HEK293 (cell line): Measurements from ENCODE around the gene MYZAP.

Source experiments
- CTCF ChIA-PET: fragments of 350-600 bp; formaldehyde crosslinking; extraction: SDS; loops from one replicate; lab custom pipeline; 2021; ENCODE audit warnings: antibody characterized with exemption; lab: Yijun Ruan, JAX
- POLR2A ChIA-PET: fragments of 300-600 bp; formaldehyde crosslinking; extraction: SDS; loops from one replicate; lab custom pipeline; 2020; ENCODE audit warnings: antibody characterized with exemption, inconsistent platforms; lab: Yijun Ruan, JAX
- H3K27ac ChIP-seq: fragments of 200-500 bp; sonication (Bioruptor generic); 2 replicates; pipeline ENCODE4 v1.5.1; 2014; ENCODE audit warnings: low read depth, low read length, control low read depth, inconsistent platforms; ENCODE audit errors: extremely low read depth
- H3K36me3 ChIP-seq, 2 experiments: fragments of 200-500 bp in 1 of 2; sonication (Bioruptor generic) in 1 of 2; 1 replicate in 1 of 2; 2 replicates in 1 of 2; pipeline ENCODE4 v1.5.1; 2014 to 2017; ENCODE audit warnings: inconsistent platforms in 2 of 2, low read length in 2 of 2; ENCODE audit not compliant: control insufficient read depth in 2 of 2, insufficient read depth in 1 of 2
- H3K4me1 ChIP-seq: fragments of 200-500 bp; sonication (Bioruptor generic); 2 replicates; pipeline ENCODE4 v1.5.1; 2014; ENCODE audit warnings: mild to moderate bottlenecking, low read length, inconsistent platforms; ENCODE audit not compliant: control insufficient read depth, insufficient read depth
- H3K4me3 ChIP-seq: 2 replicates; pipeline ENCODE4 v1.5.1; 2011; ENCODE audit warnings: low read depth, mild to moderate bottlenecking, control low read depth, low read length, moderate library complexity
- H3K9me3 ChIP-seq: fragments of 200-500 bp; sonication (Bioruptor generic); 2 replicates; pipeline ENCODE4 v1.5.1; 2014; ENCODE audit warnings: low read depth, low read length, inconsistent platforms; ENCODE audit not compliant: control insufficient read depth, insufficient read depth
- AEBP2 ChIP-seq: fragments of 450-650 bp; formaldehyde crosslinking; IDR thresholded peaks from 2 replicates; pipeline ENCODE4 v1.5.1; 2016; ENCODE audit warnings: missing biosample characterization, missing genetic modification characterization, borderline replicate concordance
- HIC1 ChIP-seq: fragments of 450-650 bp; formaldehyde crosslinking; IDR thresholded peaks from 2 replicates; pipeline ENCODE4 v1.5.1; 2016; ENCODE audit warnings: missing biosample characterization, missing genetic modification characterization
- KLF1 ChIP-seq: fragments of 450-650 bp; formaldehyde crosslinking; IDR thresholded peaks from 2 replicates; pipeline ENCODE4 v1.5.1; 2016; ENCODE audit warnings: missing biosample characterization, missing genetic modification characterization
- MYNN ChIP-seq: fragments of 450-650 bp; formaldehyde crosslinking; IDR thresholded peaks from 2 replicates; pipeline ENCODE4 v1.5.1; 2016; ENCODE audit warnings: missing biosample characterization, missing genetic modification characterization, borderline replicate concordance
- MZF1 ChIP-seq: fragments of 450-650 bp; formaldehyde crosslinking; IDR thresholded peaks from 2 replicates; pipeline ENCODE4 v1.5.1; 2017; ENCODE audit warnings: missing biosample characterization, missing genetic modification characterization, borderline replicate concordance
- PBX3 ChIP-seq: sonication (generic); formaldehyde crosslinking; IDR thresholded peaks from 2 replicates; pipeline ENCODE4 v1.8.1; 2022; ENCODE audit warnings: mild to moderate bottlenecking, moderate library complexity, missing genetic modification reagents
- PRDM6 ChIP-seq: fragments of 450-650 bp; formaldehyde crosslinking; IDR thresholded peaks from 2 replicates; pipeline ENCODE4 v1.5.1; 2017; ENCODE audit warnings: missing biosample characterization, missing genetic modification characterization
- SCRT1 ChIP-seq: fragments of 450-650 bp; formaldehyde crosslinking; IDR thresholded peaks from 2 replicates; pipeline ENCODE4 v1.5.1; 2016; ENCODE audit warnings: missing biosample characterization, missing genetic modification characterization, borderline replicate concordance
- TCF7L2 ChIP-seq: IDR thresholded peaks from 2 replicates; pipeline ENCODE4 v1.6.1; 2011; ENCODE audit warnings: low read depth, mild to moderate bottlenecking, inconsistent platforms, low read length, moderate library complexity, borderline replicate concordance
- TRIM28 ChIP-seq: IDR thresholded peaks from 2 replicates; pipeline ENCODE4 v1.6.1; 2011; ENCODE audit warnings: low read length, control low read depth, borderline replicate concordance
- ZFP3 ChIP-seq: fragments of 450-650 bp; formaldehyde crosslinking; IDR thresholded peaks from 2 replicates; pipeline ENCODE4 v1.5.1; 2016; ENCODE audit warnings: low read depth, missing biosample characterization, missing genetic modification characterization
- ZNF155 ChIP-seq: fragments of 450-650 bp; formaldehyde crosslinking; IDR thresholded peaks from 2 replicates; pipeline ENCODE4 v1.5.1; 2016; ENCODE audit warnings: missing biosample characterization, missing genetic modification characterization
- ZNF211 ChIP-seq: fragments of 450-650 bp; formaldehyde crosslinking; IDR thresholded peaks from 2 replicates; pipeline ENCODE4 v1.5.1; 2016; ENCODE audit warnings: low read depth, missing biosample characterization, missing genetic modification characterization
- ZNF214 ChIP-seq: fragments of 450-650 bp; formaldehyde crosslinking; IDR thresholded peaks from 2 replicates; pipeline ENCODE4 v1.5.1; 2017; ENCODE audit warnings: missing biosample characterization, mild to moderate bottlenecking, missing genetic modification characterization, borderline replicate concordance
- ZNF521 ChIP-seq: fragments of 450-650 bp; formaldehyde crosslinking; IDR thresholded peaks from 2 replicates; pipeline ENCODE4 v1.5.1; 2017; ENCODE audit warnings: missing biosample characterization, mild to moderate bottlenecking, missing genetic modification characterization
- ZNF544 ChIP-seq: fragments of 450-650 bp; formaldehyde crosslinking; IDR thresholded peaks from 2 replicates; pipeline ENCODE4 v1.5.0; 2017; ENCODE audit warnings: missing biosample characterization, missing genetic modification characterization
- ZNF548 ChIP-seq: fragments of 450-650 bp; formaldehyde crosslinking; IDR thresholded peaks from 2 replicates; pipeline ENCODE4 v1.5.1; 2016; ENCODE audit warnings: missing biosample characterization, missing genetic modification characterization
- ZNF549 ChIP-seq: fragments of 450-650 bp; IDR thresholded peaks from 2 replicates; pipeline ENCODE4 v1.5.1; 2018; ENCODE audit warnings: missing biosample characterization, missing genetic modification characterization, mild to moderate bottlenecking, inconsistent platforms, moderate library complexity
- ZNF555 ChIP-seq: fragments of 450-650 bp; formaldehyde crosslinking; conservative IDR thresholded peaks from 2 replicates; pipeline ENCODE4 v1.5.1; 2017; ENCODE audit warnings: missing biosample characterization, mild to moderate bottlenecking, missing genetic modification characterization, inconsistent platforms
- ZNF571 ChIP-seq: fragments of 450-650 bp; formaldehyde crosslinking; IDR thresholded peaks from 2 replicates; pipeline ENCODE4 v1.5.0; 2017; ENCODE audit warnings: missing biosample characterization, missing genetic modification characterization
- ZNF600 ChIP-seq: fragments of 450-650 bp; formaldehyde crosslinking; IDR thresholded peaks from 2 replicates; pipeline ENCODE4 v1.5.1; 2016; ENCODE audit warnings: missing biosample characterization, missing genetic modification characterization
- ZNF629 ChIP-seq: fragments of 450-650 bp; formaldehyde crosslinking; IDR thresholded peaks from 2 replicates; pipeline ENCODE4 v1.5.1; 2017; ENCODE audit warnings: missing biosample characterization, missing genetic modification characterization
- ZNF639 ChIP-seq: fragments of 450-650 bp; formaldehyde crosslinking; IDR thresholded peaks from 2 replicates; pipeline ENCODE4 v1.5.1; 2016; ENCODE audit warnings: missing biosample characterization, missing genetic modification characterization
- ZNF658 ChIP-seq: fragments of 450-650 bp; formaldehyde crosslinking; IDR thresholded peaks from 2 replicates; pipeline ENCODE4; 2016; ENCODE audit warnings: missing biosample characterization, missing genetic modification characterization
- ZNF677 ChIP-seq: fragments of 450-650 bp; IDR thresholded peaks from 2 replicates; pipeline ENCODE4 v1.5.0; 2018; ENCODE audit warnings: missing biosample characterization, mild to moderate bottlenecking, missing genetic modification characterization, moderate library complexity
- ZNF777 ChIP-seq: fragments of 450-650 bp; formaldehyde crosslinking; IDR thresholded peaks from 2 replicates; pipeline ENCODE4 v1.5.1; 2017; ENCODE audit warnings: missing biosample characterization, missing genetic modification characterization, borderline replicate concordance
- ZNF791 ChIP-seq: fragments of 450-650 bp; formaldehyde crosslinking; IDR thresholded peaks from 2 replicates; pipeline ENCODE4 v1.5.1; 2016; ENCODE audit warnings: missing biosample characterization, missing genetic modification characterization
- ZNF837 ChIP-seq: fragments of 450-650 bp; formaldehyde crosslinking; IDR thresholded peaks from 2 replicates; pipeline ENCODE4 v1.5.1; 2016; ENCODE audit warnings: missing biosample characterization, missing genetic modification characterization

The MYZAP gene

GRCh38 chr15:57548351-57548750 lies 43.4 kb upstream of the MYZAP start:
- TF ChIP-seq MYNN (no peak), ZNF549 (no peak), ZFP3 (tag by site-specific recombination) (no peak), AEBP2 (no peak), ZNF571 (tag by site-specific recombination) (no peak), ZNF600 (tag by site-specific recombination) (no peak), ZNF777 (tag by site-specific recombination) (no peak), ZNF629 (tag by site-specific recombination) (no peak), TCF7L2 (no peak), MZF1 (no peak), SCRT1 (tag by site-specific recombination) (no peak), ZNF544 (tag by site-specific recombination) (no peak), PBX3 (no peak), ZNF658 (tag by site-specific recombination) (no peak)
- POLR2A ChIA-PET: no interaction called here

GRCh38 chr15:57548835-57549234 lies 42.9 kb upstream of the MYZAP start:
- POLR2A ChIA-PET: no interaction called here
- CTCF ChIA-PET: interaction anchor here (0.8 kb wide), 1 partner anchor 1052 kb away, joined by 3 read pairs; no protein-coding TSS in a partner anchor
- no peaks in the 10 kb centered on the region for H3K36me3 ChIP-seq
- no peaks in the 10 kb centered on the region for H3K4me1 ChIP-seq
- no peak overlapping the region for H3K4me3 ChIP-seq
- H3K9me3 ChIP-seq: no peaks in the 10 kb centered on the region
- H3K27ac ChIP-seq: no peak overlapping the region
- TF ChIP-seq ZNF211 (no peak), ZNF521 (no peak), PRDM6 (tag by site-specific recombination) (no peak), KLF1 (tag by site-specific recombination) (no peak), HIC1 (tag by site-specific recombination) (no peak), ZNF639 (tag by site-specific recombination) (no peak), ZNF677 (tag by site-specific recombination) (no peak), ZNF214 (tag by site-specific recombination) (no peak), ZNF791 (tag by site-specific recombination) (no peak), ZNF155 (no peak), PBX3 (no peak), ZNF548 (tag by site-specific recombination) (no peak), ZNF837 (tag by site-specific recombination) (no peak), TRIM28 (no peak), ZNF555 (tag by site-specific recombination) (no peak)

More at GRCh38 chr15:57548351-57548750, 43.4 kb upstream of the MYZAP start:
- H3K27ac ChIP-seq: no peak overlapping the region
- no peaks in the 10 kb centered on the region for H3K36me3 ChIP-seq
- CTCF ChIA-PET: interaction anchor here (0.6 to 2.1 kb wide), 4 partner anchors 8 to 1299 kb away, joined by 3 to 9 read pairs (median 3); no protein-coding TSS in a partner anchor
- H3K9me3 ChIP-seq: no peaks in the 10 kb centered on the region
- no peaks in the 10 kb centered on the region for H3K4me1 ChIP-seq
- H3K4me3 ChIP-seq: no peak overlapping the region
